ENCODE data around the gene ZFR2.
A peak's percentile ranks its signal among the peaks of the same experiment; 100 is the strongest.
"Not testable (repeated sequence)": the region's sequence is repeated elsewhere in the genome, so short reads cannot be mapped to it uniquely, and the experiment has no call there.

The ZFR2 gene

GRCh38 chr19:3818466-3818865, 50.4 kb downstream of the ZFR2 start:
- FAIRE-seq (no peak), DNase-seq (ENCODE audit: insufficient read length, low spot score) (no peak)

DNA sequence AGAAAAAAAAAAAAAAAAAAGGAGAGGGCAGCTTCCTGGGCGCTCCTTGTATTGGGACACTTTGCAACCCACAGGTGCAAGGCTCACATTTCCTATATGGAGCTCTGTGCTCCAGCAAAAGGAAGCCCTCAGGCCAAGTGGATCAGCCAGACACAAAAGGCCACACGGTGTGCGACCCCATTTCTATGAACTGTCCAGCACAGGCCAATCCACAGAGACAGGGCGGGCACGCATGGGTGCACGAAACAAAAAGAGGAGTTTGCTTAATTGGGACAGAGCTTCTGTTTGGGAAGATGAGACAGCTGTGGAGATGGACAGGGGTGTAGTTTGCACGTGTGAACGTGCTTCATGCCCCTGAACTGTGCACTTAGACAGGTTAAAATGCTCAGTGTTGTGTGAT, 51.1 kb downstream of the ZFR2 start:
- FAIRE-seq (no peak), DNase-seq (ENCODE audit: insufficient read length, low spot score) (no peak)

DNA sequence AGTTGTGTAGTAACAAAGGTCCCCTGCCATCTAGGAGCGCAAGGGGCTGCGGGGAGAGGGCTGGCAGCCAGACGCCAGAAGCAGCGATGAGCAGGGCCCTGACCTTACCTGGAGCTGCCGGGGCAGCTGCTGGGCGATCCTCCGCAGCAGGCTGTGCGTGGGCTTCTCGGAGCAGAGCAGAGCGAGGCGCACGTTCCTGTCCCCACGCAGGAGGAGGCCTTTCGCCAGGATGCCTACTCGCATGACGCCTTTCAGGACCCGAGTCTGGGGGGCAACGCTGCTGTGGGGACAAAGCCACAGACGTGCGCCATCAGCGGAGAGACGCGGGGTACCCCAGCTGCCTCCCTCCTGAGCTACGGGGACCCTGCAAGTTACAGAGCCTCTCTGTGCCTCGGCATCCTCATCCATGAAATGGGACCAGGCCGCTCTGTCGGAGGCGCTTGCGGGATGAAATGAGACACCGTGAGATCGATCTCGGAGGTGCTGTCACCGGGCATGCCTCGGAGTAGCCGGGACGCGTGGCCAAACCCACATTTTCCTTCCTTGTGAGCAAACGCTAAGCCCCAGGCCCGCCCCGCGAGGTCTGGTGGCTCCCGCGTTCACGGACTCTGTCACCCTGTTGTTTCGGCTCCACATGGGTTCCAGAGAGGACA, 52.1 kb downstream of the ZFR2 start:
- DNase-seq (ENCODE audit: insufficient read length, low spot score) (no peak), FAIRE-seq (no peak)

- not testable (repeated sequence) for FAIRE-seq; DNase-seq (ENCODE audit: insufficient read length, low spot score)
Observed at GRCh38 chr19:3816148-3816547, 52.7 kb downstream of the ZFR2 start.

DNA sequence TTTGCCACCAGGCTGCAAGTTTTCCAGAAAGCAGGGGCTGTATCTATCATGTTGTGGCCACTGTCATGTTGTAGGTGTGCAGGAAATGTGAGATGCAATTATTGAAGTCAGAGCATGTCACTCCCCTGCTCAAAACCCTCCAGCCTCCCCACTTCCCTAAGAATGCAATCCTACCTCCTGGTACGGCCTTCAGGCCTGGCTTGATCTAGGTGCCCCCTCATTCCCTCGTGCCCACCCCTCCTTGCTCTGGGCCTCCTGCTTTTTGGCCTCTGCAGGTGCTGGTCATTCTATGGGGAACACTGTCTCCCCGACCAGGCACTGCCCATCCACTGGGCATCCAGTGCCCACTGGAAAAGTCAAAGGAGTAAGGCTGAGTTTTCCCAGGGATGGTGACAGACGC, 54.2 kb downstream of the ZFR2 start:
- DNase-seq (ENCODE audit: insufficient read length, low spot score) (no peak), FAIRE-seq (no peak)

GRCh38 chr19:3813473-3814392, 55.1 kb downstream of the ZFR2 start:
- FAIRE-seq = no peak
- no peak for DNase-seq (ENCODE audit: insufficient read length, low spot score)

DNA sequence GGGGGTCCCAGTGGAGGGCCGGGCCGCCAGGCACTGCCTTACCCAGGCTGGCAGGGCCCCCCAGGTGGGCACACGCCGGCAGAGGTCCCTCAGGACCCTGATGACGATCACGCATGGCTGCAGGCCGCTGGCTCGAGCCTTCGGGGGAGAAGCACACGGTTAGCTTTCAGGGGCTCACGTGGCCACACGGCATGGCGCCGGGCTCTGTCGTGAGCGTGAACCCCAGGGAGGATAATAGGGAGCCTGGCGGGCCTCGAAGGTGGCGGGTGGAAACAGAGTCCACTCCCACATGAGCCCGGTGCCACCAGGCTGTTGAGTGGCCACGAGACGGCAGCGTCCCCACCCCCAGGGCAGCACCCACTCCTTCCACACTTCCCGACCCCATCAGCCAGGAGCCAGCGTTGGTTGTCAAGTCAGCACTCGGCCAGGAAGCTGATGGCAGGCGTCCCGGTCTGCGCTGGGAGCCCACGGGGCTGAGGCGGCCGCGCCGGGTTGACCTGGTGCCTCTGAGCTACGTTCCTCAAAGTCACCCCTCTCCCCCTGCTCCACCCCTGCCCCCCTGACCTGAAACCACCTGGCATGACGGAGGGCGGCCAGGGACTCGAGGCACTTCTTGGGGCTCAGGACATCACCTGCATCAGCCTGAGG, 58.0 kb downstream of the ZFR2 start:
- no peak for FAIRE-seq
- DNase-seq (ENCODE audit: insufficient read length, low spot score) = no peak

GRCh38 chr19:3809881-3810707, 58.7 kb downstream of the ZFR2 start:
- peak; percentile 68 for DNase-seq (ENCODE audit: insufficient read length, low spot score)
- peak; percentile 61 for FAIRE-seq

- FAIRE-seq = no peak
- no peak for DNase-seq (ENCODE audit: insufficient read length, low spot score)
Observed at GRCh38 chr19:3808420-3809143, 60.3 kb downstream of the ZFR2 start.

- DNase-seq (ENCODE audit: insufficient read length, low spot score) (no peak), FAIRE-seq (no peak)
Observed at GRCh38 chr19:3807574-3808354, 61.1 kb downstream of the ZFR2 start.

GRCh38 chr19:3807131-3807480, 61.7 kb downstream of the ZFR2 start:
- FAIRE-seq (no peak), DNase-seq (ENCODE audit: insufficient read length, low spot score) (no peak)

GRCh38 chr19:3805859-3806258, 63.0 kb downstream of the ZFR2 start:
- FAIRE-seq = no peak
- DNase-seq (ENCODE audit: insufficient read length, low spot score) = no peak

DNA sequence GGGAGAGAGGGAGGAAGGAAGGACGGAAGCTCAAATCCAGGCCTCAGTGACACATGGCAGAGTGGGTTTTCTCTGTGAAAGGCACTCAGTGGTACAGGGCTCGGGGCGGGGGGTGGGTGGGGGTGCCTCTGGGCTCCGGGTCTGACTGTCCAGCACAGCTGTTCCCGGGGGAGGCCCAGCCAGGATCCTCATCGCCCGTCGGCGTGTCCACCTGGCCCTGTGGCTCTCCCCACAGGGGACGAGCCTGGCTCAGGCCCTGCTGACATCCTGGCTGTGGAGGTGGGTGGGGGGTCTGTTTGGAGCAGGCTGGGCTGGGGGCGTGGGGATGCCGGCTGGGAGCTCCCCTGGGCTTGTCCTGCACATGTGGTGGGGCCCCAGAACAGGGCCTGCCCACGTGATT, 64.4 kb downstream of the ZFR2 start:
- FAIRE-seq (no peak), DNase-seq (ENCODE audit: insufficient read length, low spot score) (no peak)

- FAIRE-seq = no peak
Observed at GRCh38 chr19:3803986-3804385, 64.9 kb downstream of the ZFR2 start.

GRCh38 chr19:3803114-3803888, 65.5 kb downstream of the ZFR2 start:
- DNase-seq (ENCODE audit: insufficient read length, low spot score) (no peak), FAIRE-seq (no peak)

More at GRCh38 chr19:3803986-3804385, 64.9 kb downstream of the ZFR2 start:
- DNase-seq (ENCODE audit: insufficient read length, low spot score) = no peak

- DNase-seq (ENCODE audit: insufficient read length, low spot score) = no peak
- FAIRE-seq = no peak
Observed at GRCh38 chr19:3801412-3802096, 67.3 kb downstream of the ZFR2 start.

- DNase-seq (ENCODE audit: insufficient read length, low spot score) (no peak), FAIRE-seq (no peak)
Observed at GRCh38 chr19:3800996-3801395, 67.8 kb downstream of the ZFR2 start.

GRCh38 chr19:3798137-3798536, 70.7 kb downstream of the ZFR2 start:
- DNase-seq (ENCODE audit: insufficient read length, low spot score) (no peak), FAIRE-seq (no peak)

All from GM19239 (cell line).